ENCODE results near the gene MDC1. TPM values are rescaled to one million over a fixed set of nuclear protein-coding genes. Genes with fewer than 3 reads are reported as not detected.

Gene MDC1
- total RNA-seq, 1 experiment from 2014 or later = 77.6 TPM

- H3K27ac ChIP-seq (ENCODE audit: insufficient read length, low read depth, low read length) = no peak overlapping the region
- H3K4ac ChIP-seq (ENCODE audit: low read depth, low read length) = no peak overlapping the region
- H4K91ac ChIP-seq (ENCODE audit: insufficient read length, low read depth, low read length) = no peak overlapping the region
- no peak overlapping the region for H2BK15ac ChIP-seq (ENCODE audit: low read depth, low read length)
- no peak overlapping the region for H3K4me2 ChIP-seq (ENCODE audit: insufficient read depth, insufficient read length, low read length)
- H3K4me3 Mint-ChIP-seq = no peak overlapping the region; a peak in 1 of 5 replicates
- H2BK20ac ChIP-seq (ENCODE audit: low read depth, low read length, poor library complexity, severe bottlenecking) = no peak overlapping the region
- no peaks in the 10 kb centered on the region for H3K27me3 ChIP-seq (ENCODE audit: insufficient read depth, low read length)
- no peak for TF ChIP-seq CTCF (conservative IDR thresholded peaks at IDR 0.05)
- no peaks in the 10 kb centered on the region for H3K23me2 ChIP-seq (ENCODE audit: insufficient read length, low read depth, low read length, poor library complexity, severe bottlenecking)
- H4K5ac ChIP-seq (ENCODE audit: insufficient read length, low read depth, low read length) = no peak overlapping the region
- no peaks in the 10 kb centered on the region for H3K79me2 ChIP-seq (ENCODE audit: insufficient read depth, low read length)
- H3K23ac ChIP-seq (ENCODE audit: insufficient read length, low read depth, low read length) = no peak overlapping the region
- H2AFZ ChIP-seq (ENCODE audit: low read length) = no peak overlapping the region
- no peak overlapping the region; a peak in 1 of 7 replicates for H3K27ac Mint-ChIP-seq
- no peak overlapping the region for H3K14ac ChIP-seq (ENCODE audit: insufficient read depth, low read length)
- no peaks in the 10 kb centered on the region for H4K20me1 ChIP-seq (ENCODE audit: control insufficient read depth, insufficient read depth, insufficient read length)
- H3K36me3 Mint-ChIP-seq (ENCODE audit: insufficient read depth in 1 of 3, low read depth in 3 of 3) = peaks cover 49 to 85% (median 73%) of the 10 kb centered on the region in 3 experiments
- no CpG with 5 or more reads among the region's 8 CpGs for WGBS (ENCODE audit: extremely low coverage, insufficient read length, low lambda C conversion rate)
- H3T11ph ChIP-seq (ENCODE audit: low read length) = no peak overlapping the region
- no peak overlapping the region for H2BK5ac ChIP-seq (ENCODE audit: insufficient read length, low read length)
- DNase-seq = no peak
- no peaks in the 10 kb centered on the region for H3K27me3 Mint-ChIP-seq (ENCODE audit: low read depth)
- H3K4me1 ChIP-seq (ENCODE audit: insufficient read depth, low read length) = no peaks in the 10 kb centered on the region
- H3K56ac ChIP-seq (ENCODE audit: insufficient read length, low read depth, low read length) = no peak overlapping the region
- H3K79me1 ChIP-seq (ENCODE audit: insufficient read depth, low read depth, low read length, poor library complexity, severe bottlenecking) = no peaks in the 10 kb centered on the region
- no peak overlapping the region for H4K8ac ChIP-seq (replicated peaks; ENCODE audit: insufficient read length, low read depth, low read length)
- no peaks in the 10 kb centered on the region for H3K9me3 ChIP-seq (ENCODE audit: control insufficient read depth, low read depth, low read length)
- no peak overlapping the region for H3K9ac ChIP-seq (ENCODE audit: extremely low read depth, insufficient read length, low read length)
- peaks cover 2 to 5% of the 10 kb centered on the region in 2 experiments; a peak in 1 of 4 replicates for H3K4me1 Mint-ChIP-seq
- H2BK120ac ChIP-seq (ENCODE audit: low read depth, low read length, poor library complexity, severe bottlenecking) = no peak overlapping the region
- no peak overlapping the region for H3K18ac ChIP-seq (ENCODE audit: insufficient read length, low read depth, low read length)
- H2AK5ac ChIP-seq (ENCODE audit: insufficient read length, low read length) = no peak overlapping the region
- no peak overlapping the region for H2BK12ac ChIP-seq (ENCODE audit: insufficient read length, low read depth, low read length)
- no peaks in the 10 kb centered on the region for H3K9me3 Mint-ChIP-seq
Observed at GRCh38 chr6:30735668-30736314, 18.7 kb upstream of the MDC1 start.

All from H9 (cell line).